ENCODE data around the gene EIF3I.
"Not testable (repeated sequence)": the region's sequence is repeated elsewhere in the genome, so short reads cannot be mapped to it uniquely, and the experiment has no call there.

The EIF3I gene

GRCh38 chr1:32257227-32257508 is 35.0 kb downstream of the EIF3I start:
- no peak overlapping the region for H3K27ac ChIP-seq (ENCODE audit: low read length)
- H4K20me1 ChIP-seq (ENCODE audit: insufficient read depth, low read length) = no peaks in the 10 kb centered on the region
- no peaks in the 10 kb centered on the region for H3K79me2 ChIP-seq (ENCODE audit: low read length)
- H3K9ac ChIP-seq (ENCODE audit: low read length) = no peak overlapping the region
- no peak overlapping the region for H3K4me3 ChIP-seq (ENCODE audit: low read length)
- H3K4me2 ChIP-seq (ENCODE audit: low read length) = no peak overlapping the region
- no peak overlapping the region for H2AFZ ChIP-seq (ENCODE audit: low read depth, low read length)
- no peaks in the 10 kb centered on the region for H3K9me3 ChIP-seq (ENCODE audit: insufficient read depth, low read length)
- H3K36me3 ChIP-seq (replicated peaks; ENCODE audit: low read depth, low read length) = no peaks in the 10 kb centered on the region
- H3K4me1 ChIP-seq (ENCODE audit: low read length) = peaks cover 29% of the 10 kb centered on the region
- H3K27me3 ChIP-seq (ENCODE audit: low read depth, low read length) = no peaks in the 10 kb centered on the region
- TF ChIP-seq EZH2phosphoT487 (IDR thresholded peaks at IDR 0.05; ENCODE audit: low read depth) (no peak), CTCF (IDR thresholded peaks at IDR 0.05; ENCODE audit: low read depth, low read length) (no peak)

DNA sequence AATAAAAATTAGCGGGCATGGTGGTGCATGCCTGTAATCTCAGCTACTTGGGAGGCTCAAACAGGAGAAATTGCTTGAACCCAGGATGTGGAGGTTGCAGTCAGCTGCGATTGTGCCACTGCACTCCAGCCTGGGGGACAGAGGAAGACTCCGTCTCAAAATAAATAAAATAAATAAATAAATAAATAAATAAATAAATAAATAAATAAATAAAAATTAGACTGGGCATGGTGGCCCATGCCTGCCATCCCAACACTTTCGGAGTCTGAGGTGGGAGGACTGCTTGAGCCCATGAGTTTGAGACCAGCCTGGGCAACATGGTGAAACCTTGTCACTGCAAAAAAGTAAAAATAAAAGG is 41.0 kb downstream of the EIF3I start:
- not testable (repeated sequence) for H3K36me3 ChIP-seq (replicated peaks; ENCODE audit: low read depth, low read length); H3K27ac ChIP-seq (ENCODE audit: low read length); H3K4me3 ChIP-seq (ENCODE audit: low read length); H2AFZ ChIP-seq (ENCODE audit: low read depth, low read length); H4K20me1 ChIP-seq (ENCODE audit: insufficient read depth, low read length); H3K4me2 ChIP-seq (ENCODE audit: low read length); H3K27me3 ChIP-seq (ENCODE audit: low read depth, low read length); H3K9me3 ChIP-seq (ENCODE audit: insufficient read depth, low read length); H3K79me2 ChIP-seq (ENCODE audit: low read length); H3K9ac ChIP-seq (ENCODE audit: low read length)
- H3K4me1 ChIP-seq (ENCODE audit: low read length) = peaks cover 13% of the 10 kb centered on the region; the same call in 1 of the 2 replicates

GRCh38 chr1:32263744-32264143 is 41.5 kb downstream of the EIF3I start:
- no peak overlapping the region for H3K27ac ChIP-seq (ENCODE audit: low read length)
- H3K79me2 ChIP-seq (ENCODE audit: low read length) = no peaks in the 10 kb centered on the region
- H3K36me3 ChIP-seq (replicated peaks; ENCODE audit: low read depth, low read length) = no peaks in the 10 kb centered on the region
- H2AFZ ChIP-seq (ENCODE audit: low read depth, low read length) = no peak overlapping the region
- no peak overlapping the region for H3K4me3 ChIP-seq (ENCODE audit: low read length)
- H4K20me1 ChIP-seq (ENCODE audit: insufficient read depth, low read length) = no peaks in the 10 kb centered on the region
- TF ChIP-seq CTCF (IDR thresholded peaks at IDR 0.05; ENCODE audit: low read depth, low read length) (no peak), EZH2phosphoT487 (IDR thresholded peaks at IDR 0.05; ENCODE audit: low read depth) (no peak)
- no peak overlapping the region for H3K9ac ChIP-seq (ENCODE audit: low read length)
- peaks cover 13% of the 10 kb centered on the region; the same call in 1 of the 2 replicates for H3K4me1 ChIP-seq (ENCODE audit: low read length)
- H3K4me2 ChIP-seq (ENCODE audit: low read length) = no peak overlapping the region
- no peaks in the 10 kb centered on the region for H3K27me3 ChIP-seq (ENCODE audit: low read depth, low read length)
- H3K9me3 ChIP-seq (ENCODE audit: insufficient read depth, low read length) = no peaks in the 10 kb centered on the region

DNA sequence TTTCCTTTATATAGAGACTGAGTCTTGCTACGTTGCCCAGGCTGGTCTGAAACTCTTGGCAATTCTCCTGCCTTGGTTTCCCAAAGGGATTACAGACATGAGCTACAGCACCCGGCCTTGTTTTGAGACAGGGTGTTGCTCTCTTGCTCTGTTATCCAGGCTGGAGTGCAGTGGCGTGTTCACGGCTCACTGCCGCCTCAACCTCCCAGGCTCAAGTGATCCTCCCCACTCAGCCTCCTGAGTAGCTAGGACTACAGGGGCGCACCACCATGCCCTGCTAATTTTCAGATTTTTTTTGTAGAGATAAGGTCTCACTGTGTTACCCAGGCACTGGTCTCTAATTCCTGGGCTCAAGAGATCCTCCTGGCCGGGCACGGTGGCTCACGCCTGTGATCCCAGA is 43.6 kb downstream of the EIF3I start:
- H3K4me3 ChIP-seq (ENCODE audit: low read length) = no peak overlapping the region
- no peak overlapping the region for H3K4me2 ChIP-seq (ENCODE audit: low read length)
- no peak overlapping the region for H3K27ac ChIP-seq (ENCODE audit: low read length)
- H3K36me3 ChIP-seq (replicated peaks; ENCODE audit: low read depth, low read length) = no peaks in the 10 kb centered on the region
- no peaks in the 10 kb centered on the region for H3K27me3 ChIP-seq (ENCODE audit: low read depth, low read length)
- no peaks in the 10 kb centered on the region for H3K79me2 ChIP-seq (ENCODE audit: low read length)
- H3K9me3 ChIP-seq (ENCODE audit: insufficient read depth, low read length) = no peaks in the 10 kb centered on the region
- H4K20me1 ChIP-seq (ENCODE audit: insufficient read depth, low read length) = no peaks in the 10 kb centered on the region
- H2AFZ ChIP-seq (ENCODE audit: low read depth, low read length) = no peak overlapping the region
- H3K9ac ChIP-seq (ENCODE audit: low read length) = no peak overlapping the region
- no peak for TF ChIP-seq EZH2phosphoT487 (IDR thresholded peaks at IDR 0.05; ENCODE audit: low read depth)
- TF ChIP-seq CTCF (IDR thresholded peaks at IDR 0.05; ENCODE audit: low read depth, low read length) = no peak
- H3K4me1 ChIP-seq (ENCODE audit: low read length) = peaks cover 13% of the 10 kb centered on the region; the same call in 1 of the 2 replicates

Data from OCI-LY3 (cell line).